HG03103 (cell line): ENCODE data around the gene RPL3.
"Not testable (repeated sequence)": the region's sequence is repeated elsewhere in the genome, so short reads cannot be mapped to it uniquely, and the experiment has no call there.

Experiments
- ATAC-seq: cut with Tn5 transposase; IDR thresholded peaks from one replicate; pipeline ENCODE4 v1.9.1; 2021; ENCODE audit warnings: low read depth; ENCODE audit not compliant: unreplicated experiment

The RPL3 gene

GRCh38 chr22:39352306-39352891 lies 33.0 kb upstream of the RPL3 start:
- ATAC-seq = no peak

- ATAC-seq = no peak
These were observed 32.3 kb upstream of the RPL3 start for GRCh38 chr22:39351689-39352214.

- ATAC-seq = no peak
These were observed 31.6 kb upstream of the RPL3 start for GRCh38 chr22:39350757-39351688.

GRCh38 chr22:39349967-39350726 lies 30.7 kb upstream of the RPL3 start, which contains the start of gene SYNGR1:
TSS of gene SYNGR1 (plus strand) at chr22:39349991. CDS start at chr22:39350011, 20 bp downstream.
- ATAC-seq = no peak

GRCh38 chr22:39349506-39349966 lies 30.1 kb upstream of the RPL3 start:
- no peak for ATAC-seq

- no peak for ATAC-seq
These were observed 29.6 kb upstream of the RPL3 start for GRCh38 chr22:39348909-39349505.

- ATAC-seq = no peak
These were observed 25.8 kb upstream of the RPL3 start for GRCh38 chr22:39345231-39345630.

GRCh38 chr22:39344046-39344390 lies 24.6 kb upstream of the RPL3 start:
- no peak for ATAC-seq

GRCh38 chr22:39343259-39344045 lies 24.0 kb upstream of the RPL3 start:
- no peak for ATAC-seq

- no peak for ATAC-seq
These were observed 21.8 kb upstream of the RPL3 start for GRCh38 chr22:39341179-39341578.

GRCh38 chr22:39339775-39340174 lies 20.4 kb upstream of the RPL3 start:
- ATAC-seq = not testable (repeated sequence)

- ATAC-seq = no peak
These were observed 17.0 kb upstream of the RPL3 start for GRCh38 chr22:39336411-39336810.

GRCh38 chr22:39332441-39333064 lies 13.1 kb upstream of the RPL3 start:
- no peak for ATAC-seq

- not testable (repeated sequence) for ATAC-seq
These were observed 11.1 kb upstream of the RPL3 start for GRCh38 chr22:39330553-39330952.

- no peak for ATAC-seq
These were observed 8.8 kb upstream of the RPL3 start for GRCh38 chr22:39327995-39328754.

- ATAC-seq = no peak
These were observed 6.0 kb upstream of the RPL3 start for GRCh38 chr22:39325392-39325932.

GRCh38 chr22:39320616-39321029 lies 1.2 kb upstream of the RPL3 start:
- not testable (repeated sequence) for ATAC-seq
